ENCODE results near the gene UNC13C.

UNC13C gene

DNA sequence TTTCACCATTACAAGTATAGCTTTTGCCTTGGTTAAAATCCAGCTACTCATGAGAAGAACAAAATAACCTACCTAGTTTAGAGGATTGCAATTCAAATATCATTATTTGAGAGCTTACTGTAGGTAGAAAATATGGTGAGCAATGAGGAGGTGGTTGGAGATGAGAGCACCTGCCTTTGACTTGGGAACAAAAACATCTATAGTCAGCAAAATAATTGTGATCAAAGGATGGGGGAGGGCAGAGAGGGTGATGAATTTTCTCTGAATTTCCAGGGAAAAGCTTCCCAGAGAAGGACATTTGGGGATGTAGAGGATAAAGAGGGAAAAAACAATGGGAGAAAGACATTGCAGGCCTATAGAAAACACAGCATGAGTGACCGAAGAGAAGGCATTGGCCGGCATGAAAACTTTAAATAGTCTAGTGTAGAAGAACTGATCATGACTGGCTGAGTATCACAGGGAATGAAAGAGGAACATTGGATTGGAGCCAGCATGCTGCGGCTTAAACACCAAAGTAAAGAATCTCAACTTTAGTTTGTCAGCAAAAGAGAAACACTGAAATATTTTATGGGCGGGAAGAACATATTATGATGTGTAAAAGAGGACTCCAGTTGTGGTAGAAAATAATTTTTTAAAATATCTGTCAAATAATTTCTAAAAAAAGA, 581.3 kb downstream of the UNC13C start:
- DNase-seq (ENCODE audit: extremely low read depth in 1 of 2, low read depth in 1 of 2) = no peak

DNA sequence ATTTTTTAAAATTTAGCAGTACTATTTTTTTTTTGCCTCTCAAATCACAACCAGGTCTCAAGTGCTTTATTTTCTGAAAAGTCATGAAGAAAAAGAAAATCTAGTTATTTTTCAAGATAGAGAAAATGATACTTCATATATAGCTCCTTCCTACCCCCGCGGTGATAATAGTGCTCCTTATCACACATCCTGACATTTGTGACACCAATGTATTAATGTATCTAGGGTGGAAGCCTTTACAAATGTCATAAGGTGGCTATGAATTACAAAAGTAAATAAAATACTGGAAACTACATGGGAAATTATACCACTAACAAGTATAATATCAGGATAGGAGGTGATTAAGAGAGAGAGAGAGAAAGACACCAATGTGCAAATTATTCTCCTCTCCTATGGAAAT, 582.2 kb downstream of the UNC13C start:
- no peak for DNase-seq (ENCODE audit: extremely low read depth in 1 of 2, low read depth in 1 of 2)

DNA sequence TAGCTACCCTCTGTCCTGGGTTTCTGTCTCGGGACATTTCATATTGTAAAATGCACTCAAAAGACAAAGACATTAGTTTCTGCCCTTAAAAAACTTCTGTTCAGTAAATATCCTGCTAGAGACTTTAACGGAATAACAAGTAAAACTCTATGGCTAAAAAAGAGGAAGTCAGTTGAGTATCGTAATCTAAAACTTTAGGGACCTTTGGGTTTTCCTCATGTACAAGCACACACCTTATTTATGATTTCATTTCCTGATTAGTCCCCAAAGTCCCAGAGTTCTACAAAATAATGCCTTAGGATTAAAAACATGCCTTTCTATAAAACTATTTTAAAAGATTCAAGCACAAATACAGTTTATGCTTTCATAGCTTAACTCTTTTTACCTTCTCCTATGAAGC, 585.9 kb downstream of the UNC13C start:
- no peak for DNase-seq (ENCODE audit: extremely low read depth in 1 of 2, low read depth in 1 of 2)

DNA sequence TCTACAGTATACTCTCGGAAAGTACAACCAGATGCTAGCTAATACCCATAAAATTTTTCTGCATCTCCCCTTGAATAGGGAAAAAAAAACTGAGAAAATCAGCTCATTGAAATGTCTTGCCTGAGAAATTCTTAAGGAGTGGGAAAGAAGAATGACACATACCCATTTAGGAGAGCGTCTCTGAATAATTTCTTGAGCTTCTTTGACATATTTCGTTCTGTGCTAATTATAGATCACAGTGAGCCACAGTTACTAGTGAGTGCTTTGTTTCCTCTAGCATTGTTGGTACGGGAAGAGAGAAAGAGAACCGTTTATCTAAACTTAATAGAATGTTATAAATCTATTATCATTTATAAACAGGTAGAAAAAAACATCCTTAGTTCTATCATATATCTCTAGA, 588.4 kb downstream of the UNC13C start:
- DNase-seq (ENCODE audit: extremely low read depth in 1 of 2, low read depth in 1 of 2) = no peak

DNA sequence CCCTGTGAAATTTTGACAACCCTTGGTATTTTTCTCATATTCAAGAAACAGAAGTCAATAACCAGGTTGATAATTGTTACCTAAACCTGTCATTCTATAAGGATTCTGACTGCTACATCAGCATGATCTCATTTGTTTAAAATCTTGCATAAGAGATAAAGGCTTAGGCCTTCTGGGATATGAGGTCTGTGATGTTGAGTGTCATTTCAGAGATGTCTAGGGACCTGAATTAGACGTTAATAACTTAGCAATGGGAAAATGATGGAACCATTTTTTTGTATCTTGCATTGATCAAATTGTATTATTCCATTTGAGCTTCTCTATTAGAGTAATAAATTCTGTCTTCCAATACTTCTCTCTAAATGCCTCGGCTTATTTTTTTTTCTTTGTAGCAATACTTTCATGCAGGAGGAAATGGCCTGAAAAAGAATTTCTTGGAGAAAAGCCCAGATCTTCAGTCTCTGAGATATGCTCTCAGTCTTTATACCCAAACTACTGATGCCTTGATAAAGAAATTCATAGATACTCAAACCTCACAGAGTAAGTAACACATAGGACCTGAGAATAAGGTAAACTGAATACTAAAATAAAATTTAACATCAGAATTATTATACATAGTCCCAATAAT, 589.3 kb downstream of the UNC13C start:
- DNase-seq (ENCODE audit: extremely low read depth in 1 of 2, low read depth in 1 of 2) = no peak

DNA sequence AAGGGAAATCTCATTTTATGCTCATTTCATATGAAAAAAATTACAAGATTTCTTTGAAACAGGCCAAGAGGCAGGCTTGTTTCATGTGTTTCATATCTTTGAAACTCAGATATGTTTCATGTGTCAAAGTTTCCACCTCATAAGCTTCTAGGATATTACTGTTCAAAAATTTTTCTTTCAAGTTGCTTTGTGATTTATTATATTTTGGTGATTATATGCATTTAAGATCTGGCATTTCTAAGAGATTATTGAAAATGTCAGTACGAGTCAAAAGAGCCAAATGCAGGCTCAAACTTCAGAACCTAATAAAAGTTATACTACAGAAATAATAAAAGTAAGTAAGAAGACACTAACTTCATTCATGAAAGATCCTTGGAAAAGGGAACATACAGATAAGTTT, 590.1 kb downstream of the UNC13C start:
- no peak for DNase-seq (ENCODE audit: extremely low read depth in 1 of 2, low read depth in 1 of 2)

DNA sequence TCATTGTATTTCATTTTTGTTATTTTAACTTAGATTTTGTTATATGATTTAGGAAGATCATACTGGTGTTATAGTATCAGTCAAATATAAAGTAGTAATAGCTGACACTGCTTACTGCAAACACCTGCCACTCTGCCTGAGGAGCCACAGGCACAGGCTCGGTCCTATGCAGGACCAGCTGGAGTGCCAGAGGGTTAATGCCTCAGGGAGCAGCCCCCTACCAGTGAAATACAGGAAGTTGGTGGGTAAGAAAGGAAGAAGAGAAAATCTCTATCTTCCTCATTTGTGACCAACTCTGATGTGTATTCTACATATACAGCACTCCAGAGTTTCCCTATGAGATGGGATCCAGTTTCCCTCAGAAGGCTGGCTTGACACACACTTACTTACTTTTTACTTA, 593.3 kb downstream of the UNC13C start:
- no peak for DNase-seq (ENCODE audit: extremely low read depth in 1 of 2, low read depth in 1 of 2)

DNA sequence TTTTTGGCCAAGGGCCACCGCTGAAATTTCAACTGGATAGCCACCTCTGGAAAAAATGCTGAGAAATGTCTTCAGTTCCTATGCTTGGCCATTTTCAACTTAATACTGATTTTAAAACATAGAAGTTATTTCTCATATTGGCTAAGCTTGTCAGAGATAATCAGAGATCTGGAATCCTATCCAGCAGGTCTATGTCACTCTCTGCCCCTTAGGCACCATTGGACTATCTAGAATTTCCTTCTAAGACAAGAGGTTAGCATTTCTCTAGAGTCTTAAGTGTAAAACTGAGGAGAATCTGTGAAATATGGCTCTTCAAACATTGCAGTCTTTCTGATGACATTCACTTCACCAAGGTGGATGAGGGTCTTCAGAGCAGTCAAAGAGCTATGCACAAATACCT, 597.3 kb downstream of the UNC13C start:
- DNase-seq (ENCODE audit: extremely low read depth in 1 of 2, low read depth in 1 of 2) = no peak

DNA sequence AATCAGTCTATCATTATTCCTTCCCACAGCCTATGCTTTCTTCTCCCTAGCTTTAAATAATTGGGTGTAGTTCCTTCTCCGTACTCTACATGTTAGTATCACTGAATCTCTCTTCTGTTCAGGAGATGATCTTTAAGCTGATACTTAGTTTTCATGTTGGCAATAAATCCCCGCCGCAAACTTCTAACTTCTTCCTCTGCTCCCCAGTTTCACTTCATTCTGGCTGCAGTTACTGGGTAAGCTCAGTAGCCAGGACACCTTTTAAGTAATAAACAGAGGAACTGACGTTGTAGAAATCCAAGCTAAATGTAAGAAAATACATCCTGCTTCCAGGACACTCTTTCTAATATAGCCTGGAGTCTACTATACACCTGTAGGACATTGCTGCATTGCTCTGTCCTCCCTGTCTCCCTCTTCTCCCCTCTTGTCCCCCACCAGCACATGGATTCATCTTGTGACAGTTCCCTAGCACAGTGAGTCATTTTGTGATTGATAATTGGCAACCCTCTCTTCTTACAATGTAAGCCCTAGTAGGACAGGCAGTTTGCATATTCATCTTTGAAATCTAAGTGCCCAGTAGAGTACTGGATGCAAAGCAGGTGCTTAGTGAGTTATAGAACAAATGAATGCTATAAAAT, 598.2 kb downstream of the UNC13C start:
- DNase-seq (ENCODE audit: extremely low read depth in 1 of 2, low read depth in 1 of 2) = no peak

DNA sequence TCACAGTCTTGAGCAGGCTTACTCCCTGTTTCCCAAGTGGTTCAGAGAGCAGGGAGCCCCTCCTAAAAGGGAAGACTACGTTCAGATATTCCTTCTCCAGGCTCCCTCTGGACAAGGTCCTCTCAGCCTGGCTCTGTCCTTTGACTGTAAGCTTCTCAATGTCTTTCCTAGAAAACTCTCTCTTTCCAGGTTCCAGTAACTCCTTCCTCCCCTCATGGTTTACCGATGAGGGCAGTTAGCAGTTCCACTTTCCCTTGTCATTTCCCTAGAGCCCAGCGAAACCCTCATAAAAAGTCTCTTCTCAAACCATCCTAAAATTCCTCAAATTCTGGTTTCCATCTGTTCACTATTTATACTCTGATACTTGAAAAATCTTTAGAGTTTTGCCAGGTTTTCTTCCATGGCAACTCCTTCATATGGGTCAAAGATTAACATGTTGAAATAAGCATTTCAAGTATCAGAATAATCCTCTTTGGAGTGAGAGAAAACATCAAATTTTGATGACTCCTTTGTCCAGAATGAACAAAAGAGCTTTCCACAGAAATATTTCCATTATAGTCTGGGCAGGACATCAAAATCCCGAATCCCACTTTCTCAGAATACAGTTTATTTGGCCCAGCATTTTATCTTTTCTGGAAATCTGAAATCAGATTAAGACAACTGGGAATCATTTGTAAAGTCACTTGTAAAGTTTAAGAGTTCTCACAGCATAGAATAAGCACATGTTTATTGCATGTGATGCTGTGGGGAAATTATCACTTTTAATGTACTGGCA, 599.4 kb downstream of the UNC13C start:
- no peak for DNase-seq (ENCODE audit: extremely low read depth in 1 of 2, low read depth in 1 of 2)

DNA sequence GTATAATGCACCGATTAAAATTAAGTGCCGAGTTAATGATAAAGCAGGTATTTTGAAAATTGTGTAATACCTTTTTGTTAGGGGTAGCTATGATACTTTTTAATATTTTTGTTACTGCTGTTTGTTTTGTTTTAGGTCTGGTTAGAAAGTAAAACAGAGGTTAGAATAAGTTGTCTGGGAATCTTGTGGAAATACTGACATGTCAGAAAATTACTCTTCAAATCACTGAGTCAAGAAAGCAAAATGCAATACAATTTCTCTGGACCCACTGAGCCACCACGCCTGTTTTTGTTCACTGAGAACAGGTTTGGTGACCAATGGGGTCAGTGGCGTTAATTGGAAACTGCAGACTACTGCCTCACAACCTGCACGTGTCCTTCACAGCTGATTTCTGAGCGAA, 601.6 kb downstream of the UNC13C start:
- no peak for DNase-seq (ENCODE audit: extremely low read depth in 1 of 2, low read depth in 1 of 2)

DNA sequence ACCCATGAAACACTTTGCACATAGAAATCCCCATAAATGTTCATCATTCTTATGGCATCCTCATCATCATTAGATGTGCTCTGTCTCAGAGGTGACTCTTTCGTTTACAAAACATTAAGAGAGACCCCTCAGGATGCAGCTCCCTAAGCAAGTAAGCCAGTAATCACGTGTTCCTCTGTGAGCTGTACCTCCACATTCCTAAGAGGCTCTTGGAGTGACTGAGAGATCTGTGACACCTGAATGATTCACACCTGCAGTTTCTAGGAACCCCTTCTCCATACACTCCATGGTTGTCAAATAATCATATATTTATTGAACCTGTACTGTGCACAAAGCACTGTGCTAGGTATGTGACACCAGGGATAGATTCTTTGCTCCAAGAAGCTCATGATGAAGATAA, 602.4 kb downstream of the UNC13C start:
- no peak for DNase-seq (ENCODE audit: extremely low read depth in 1 of 2, low read depth in 1 of 2)

DNA sequence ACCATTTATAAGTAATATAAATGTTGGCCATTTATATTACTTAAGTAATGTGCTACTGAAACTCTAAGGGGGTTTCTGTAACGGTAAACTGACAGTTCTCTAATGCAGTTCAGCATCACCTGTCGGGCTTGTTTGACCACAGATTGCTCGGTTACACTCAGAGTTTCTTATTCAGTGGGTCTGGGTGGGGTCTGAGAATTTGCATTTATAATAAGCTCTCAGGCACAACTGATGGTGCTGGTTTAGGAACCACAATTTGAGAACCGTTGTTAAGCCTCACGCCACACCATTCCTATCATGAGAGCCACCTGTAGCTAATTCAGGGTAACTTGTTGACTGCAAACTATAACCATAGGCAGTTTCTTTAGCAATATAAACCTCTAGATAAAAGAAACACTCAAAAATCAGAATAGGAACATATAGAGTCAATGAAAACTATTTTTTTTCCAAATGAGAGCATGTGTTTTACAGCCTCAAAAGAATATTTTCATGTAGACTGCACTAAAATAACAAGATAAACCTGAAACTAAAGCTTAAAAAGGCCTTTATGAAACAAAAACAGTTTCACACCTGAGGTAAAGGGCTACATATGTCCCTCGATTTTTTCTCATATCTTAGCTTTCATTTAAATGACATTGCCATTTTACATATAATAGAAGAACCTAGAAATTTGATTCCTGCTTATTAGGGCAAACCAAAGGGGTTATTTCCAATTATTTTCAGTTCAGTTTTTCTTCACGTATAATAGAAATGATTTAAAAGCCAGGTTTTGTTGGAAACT, 604.8 kb downstream of the UNC13C start:
- DNase-seq (ENCODE audit: extremely low read depth in 1 of 2, low read depth in 1 of 2) = no peak

DNA sequence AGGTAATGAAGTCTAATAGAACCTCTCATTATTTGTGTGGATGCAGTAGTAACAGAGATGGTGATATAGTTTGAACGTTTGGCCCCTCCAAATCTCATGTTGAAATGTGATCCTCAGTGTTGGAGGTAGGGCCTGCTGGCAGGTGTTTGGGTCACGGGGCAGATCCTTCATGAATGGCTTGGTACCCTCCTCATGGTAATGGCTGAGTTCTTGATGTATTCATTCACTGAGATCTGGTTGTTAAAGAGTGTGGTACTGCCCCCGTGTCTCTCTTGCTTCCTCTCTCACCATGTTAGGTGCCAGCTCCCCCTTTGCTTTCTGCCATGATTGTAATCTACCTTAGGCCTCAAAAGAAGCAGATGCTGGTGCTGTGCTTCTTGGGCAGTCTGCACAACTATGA, 606.8 kb downstream of the UNC13C start:
- no peak for DNase-seq (ENCODE audit: extremely low read depth in 1 of 2, low read depth in 1 of 2)

DNA sequence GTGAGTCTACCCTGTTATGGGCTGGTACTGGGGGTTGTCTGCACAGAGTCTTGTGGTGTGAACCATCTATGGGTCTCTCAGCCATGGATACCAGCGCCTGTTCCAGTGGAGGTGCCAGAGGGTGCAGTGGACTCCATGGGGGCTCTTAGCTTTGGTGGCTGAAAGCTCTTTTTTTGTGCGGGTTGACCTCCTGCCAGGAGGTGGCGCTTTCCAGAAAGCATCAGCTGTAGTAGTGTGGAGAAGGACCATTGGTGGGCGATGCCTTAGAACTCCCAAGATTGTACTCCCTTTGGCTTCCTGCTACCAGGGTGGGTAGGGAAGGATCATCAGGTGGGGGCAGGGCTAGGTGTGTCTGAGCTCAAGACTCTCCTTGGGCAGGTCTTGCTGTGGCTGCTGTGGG, 615.9 kb downstream of the UNC13C start:
- no peak for DNase-seq (ENCODE audit: extremely low read depth in 1 of 2, low read depth in 1 of 2)

DNA sequence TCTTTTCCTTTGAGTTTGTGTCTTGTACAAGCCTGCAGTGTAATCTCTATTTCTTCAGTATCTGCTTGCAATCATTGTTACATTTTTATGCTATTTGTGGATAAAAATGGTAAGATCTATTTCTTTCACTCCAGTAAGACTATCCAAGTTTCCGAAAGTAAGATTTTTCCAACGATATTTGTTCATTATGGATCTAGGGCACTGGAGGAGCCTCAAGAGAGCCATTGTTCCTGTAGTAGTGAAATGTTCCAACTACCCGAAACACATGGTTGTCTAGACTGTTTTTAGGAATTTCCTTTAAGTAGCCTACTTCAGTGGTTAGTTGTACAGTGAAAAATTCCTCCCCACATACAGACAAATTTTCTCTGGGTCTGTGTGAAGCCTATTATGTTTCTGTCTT, 621.1 kb downstream of the UNC13C start:
- DNase-seq (ENCODE audit: extremely low read depth in 1 of 2, low read depth in 1 of 2) = no peak

DNA sequence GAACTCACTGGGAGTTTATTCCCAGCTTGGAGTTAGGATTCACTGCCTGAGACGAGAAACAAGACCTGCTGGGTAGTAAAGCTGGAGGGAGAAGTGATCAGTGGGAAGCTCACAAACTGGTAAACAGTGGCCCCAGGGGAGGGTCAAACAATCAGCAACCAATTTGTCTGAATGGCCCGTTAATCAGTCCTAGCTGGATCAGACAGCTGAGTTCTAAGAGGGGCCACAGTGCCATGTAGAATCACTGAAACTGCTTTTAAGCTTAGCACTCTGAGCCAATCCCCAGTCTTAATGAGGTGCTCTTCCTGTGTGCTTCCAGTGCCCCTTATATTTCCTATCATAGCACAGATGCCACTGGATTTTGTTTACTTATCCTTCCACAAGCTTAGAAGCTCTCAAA, 626.8 kb downstream of the UNC13C start:
- no peak for DNase-seq (ENCODE audit: extremely low read depth in 1 of 2, low read depth in 1 of 2)

DNA sequence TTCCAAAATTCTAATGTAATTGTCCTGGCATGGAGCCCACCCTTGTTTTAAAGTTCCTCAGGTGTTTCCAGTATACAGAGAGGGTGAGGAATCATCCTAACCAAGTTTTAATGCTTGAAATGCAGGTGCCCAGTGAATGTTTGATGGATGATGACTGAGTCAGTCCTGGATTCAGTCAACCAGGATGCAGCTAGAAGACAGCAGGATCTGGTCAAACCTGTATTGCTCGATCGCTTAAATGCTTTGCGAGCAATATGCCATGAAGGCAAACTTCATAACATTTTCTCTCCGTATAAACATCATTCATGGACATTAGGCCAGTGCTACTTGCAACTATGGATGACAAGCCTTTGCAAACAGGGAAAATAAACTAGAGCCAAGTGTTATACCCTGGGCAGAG, 627.3 kb downstream of the UNC13C start:
- no peak for DNase-seq (ENCODE audit: extremely low read depth in 1 of 2, low read depth in 1 of 2)

DNA sequence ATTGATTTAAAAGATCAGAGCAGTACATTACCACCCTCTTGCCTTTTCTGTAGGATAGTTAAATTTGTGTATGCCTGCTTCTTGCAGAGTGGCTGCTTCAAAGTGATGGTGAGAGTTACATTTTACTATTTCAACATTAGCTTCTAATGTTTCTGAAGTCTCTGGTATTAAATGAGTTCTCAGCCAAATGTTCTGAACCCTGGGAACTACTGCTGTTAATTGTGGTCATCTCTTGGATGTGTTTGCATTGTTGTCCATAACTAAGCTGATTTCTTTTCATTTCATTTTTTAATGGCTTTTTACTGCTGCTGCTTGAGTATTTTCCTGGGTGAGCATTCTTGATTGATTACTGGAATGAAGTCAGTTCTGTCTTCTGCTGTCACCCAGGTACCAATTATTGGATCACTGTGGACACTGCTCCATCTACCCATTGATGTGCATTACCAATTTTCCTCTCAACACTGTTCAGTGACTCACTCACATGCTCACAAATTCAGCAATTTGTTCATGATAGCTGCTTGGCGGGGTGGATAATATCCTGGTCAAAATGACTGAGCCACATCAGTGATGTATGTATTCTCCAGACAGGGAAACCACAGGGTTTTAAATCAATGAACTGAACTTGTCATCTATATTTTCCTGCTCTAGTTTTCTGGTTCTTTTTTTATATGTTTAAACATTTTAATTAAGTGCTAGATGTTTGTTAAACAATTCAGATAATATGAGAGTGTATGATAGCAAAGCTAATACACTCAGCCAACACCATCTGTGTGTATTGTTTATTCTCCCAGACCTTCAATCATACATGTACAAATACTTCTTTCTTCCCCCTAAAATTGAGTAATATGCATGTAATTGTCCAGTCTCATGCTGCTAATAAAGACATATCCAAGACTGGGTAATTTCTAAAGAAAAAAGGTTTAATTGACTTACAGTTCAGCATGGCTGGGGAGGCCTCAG, 630.9 kb downstream of the UNC13C start:
- DNase-seq (ENCODE audit: extremely low read depth in 1 of 2, low read depth in 1 of 2) = no peak

DNA sequence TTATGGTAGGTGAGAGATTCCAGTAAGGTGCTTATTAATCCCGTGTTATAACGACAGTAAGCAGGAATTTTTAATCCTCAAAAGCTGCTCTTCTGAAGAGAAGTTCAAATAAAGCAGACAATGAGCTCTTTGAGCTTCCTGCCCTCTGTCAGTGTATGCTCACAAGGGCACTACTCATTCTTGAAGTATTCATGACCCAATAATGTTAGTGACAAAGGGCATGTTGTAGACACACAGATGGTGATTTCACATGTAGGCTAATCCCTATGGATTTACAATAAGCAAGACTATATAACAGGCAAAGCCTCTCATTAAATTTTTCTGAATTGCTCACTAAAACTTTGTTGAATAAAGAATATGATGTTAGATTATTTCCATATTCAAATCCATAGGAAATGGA, 639.9 kb downstream of the UNC13C start:
- no peak for DNase-seq (ENCODE audit: extremely low read depth in 1 of 2, low read depth in 1 of 2)
